Measurements from ENCODE around the gene CENPF.
"Not testable (repeated sequence)": the region's sequence is repeated elsewhere in the genome, so short reads cannot be mapped to it uniquely, and the experiment has no call there.

Gene CENPF

GRCh38 chr1:214602764-214603657 is at the start of gene CENPF:
CENPF (plus strand) TSS chr1:214603195; CDS start chr1:214613755, 10,560 bp downstream.
- DNase-seq = peak; percentile 97 to 98

GRCh38 chr1:214557952-214558735 is 44.9 kb upstream of the CENPF start:
- peak; percentile 2 to 12 for DNase-seq

GRCh38 chr1:214563881-214564280 is 39.1 kb upstream of the CENPF start:
- DNase-seq = no peak

- DNase-seq = no peak
These were observed 37.7 kb upstream of the CENPF start for GRCh38 chr1:214565310-214565709.

GRCh38 chr1:214566158-214567104 is 36.6 kb upstream of the CENPF start:
- no peak for DNase-seq

GRCh38 chr1:214567481-214567980 is 35.5 kb upstream of the CENPF start:
- DNase-seq = no peak

GRCh38 chr1:214568328-214568727 is 34.7 kb upstream of the CENPF start:
- no peak for DNase-seq

- DNase-seq = no peak
These were observed 33.5 kb upstream of the CENPF start for GRCh38 chr1:214569357-214570004.

- DNase-seq = no peak
These were observed 32.6 kb upstream of the CENPF start for GRCh38 chr1:214570442-214570841.

- no peak for DNase-seq
These were observed 31.7 kb upstream of the CENPF start for GRCh38 chr1:214571281-214571680.

- DNase-seq = no peak
These were observed 29.3 kb upstream of the CENPF start for GRCh38 chr1:214573386-214574318.

- no peak for DNase-seq
These were observed 28.2 kb upstream of the CENPF start for GRCh38 chr1:214574598-214575411.

GRCh38 chr1:214576120-214576519 is 26.9 kb upstream of the CENPF start:
- not testable (repeated sequence) for DNase-seq

- no peak for DNase-seq
These were observed 23.8 kb upstream of the CENPF start for GRCh38 chr1:214579183-214579582.

- DNase-seq = no peak
These were observed 21.2 kb upstream of the CENPF start for GRCh38 chr1:214581785-214582184.

GRCh38 chr1:214582289-214582891 is 20.6 kb upstream of the CENPF start:
- DNase-seq = no peak

GRCh38 chr1:214583113-214583512 is 19.9 kb upstream of the CENPF start:
- no peak for DNase-seq

- DNase-seq = no peak
These were observed 19.0 kb upstream of the CENPF start for GRCh38 chr1:214583824-214584554.

All from inflammatory macrophage treated with lipopolysaccharide for 1 hour (primary cell).